HL-60 (cell line): Measurements from ENCODE around the gene NR2E3.

Source experiments
- CTCF ChIP-seq: IDR thresholded peaks from one replicate; pipeline ENCODE4 v1.5.1; 2011; ENCODE audit warnings: low read length, control low read depth, inconsistent platforms; ENCODE audit not compliant: insufficient read depth
- GABPA ChIP-seq: IDR thresholded peaks from 2 replicates; pipeline ENCODE4 v1.6.1; 2012; ENCODE audit warnings: low read depth
- POLR2AphosphoS5 ChIP-seq: IDR thresholded peaks from 2 replicates; pipeline ENCODE4 v1.6.1; 2012; ENCODE audit warnings: low read depth
- TF ChIP-seq, protein P1 (sequence below): IDR thresholded peaks from 2 replicates; pipeline ENCODE4 v1.6.1; 2012; ENCODE audit warnings: low read depth; ENCODE audit not compliant: insufficient replicate concordance

DNA sequence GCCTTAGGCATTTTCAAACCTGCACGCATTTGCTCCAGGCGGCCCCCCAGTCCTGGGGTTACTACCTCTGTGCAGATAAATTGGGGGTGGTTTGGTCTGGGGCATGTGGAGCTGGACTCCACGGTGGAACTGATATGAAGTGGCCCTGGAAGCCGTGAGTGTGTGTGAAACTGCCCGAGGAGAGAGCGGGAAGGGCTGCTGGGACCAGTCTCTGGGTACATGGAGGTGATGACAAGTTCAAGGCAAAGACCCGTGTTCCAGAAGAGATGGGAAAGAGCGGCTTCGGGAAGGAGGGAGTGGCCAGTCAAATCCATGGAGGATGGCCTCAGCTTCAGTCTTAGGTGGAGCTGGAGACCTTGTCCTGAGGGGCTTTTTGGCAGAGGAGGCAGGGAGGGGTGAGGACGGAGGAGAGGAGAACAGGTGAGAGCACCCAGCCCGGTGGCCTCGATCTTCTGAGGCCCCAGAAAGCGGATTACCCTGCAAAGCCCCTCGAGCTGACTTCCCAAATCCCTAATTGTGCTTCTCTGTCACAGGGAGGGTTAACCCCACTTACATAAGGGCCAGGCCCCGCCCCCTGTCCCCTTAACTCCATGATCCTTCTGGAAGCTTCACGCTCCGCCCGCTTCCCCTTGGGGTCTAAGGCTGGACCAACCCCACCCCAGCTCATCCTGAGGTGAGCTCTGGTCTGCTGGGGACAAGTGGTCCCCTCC, 1.9 kb upstream of the NR2E3 start:
- TF ChIP-seq CTCF (no peak), POLR2AphosphoS5 (no peak), GABPA (no peak)
- TF ChIP-seq, protein P1, sequence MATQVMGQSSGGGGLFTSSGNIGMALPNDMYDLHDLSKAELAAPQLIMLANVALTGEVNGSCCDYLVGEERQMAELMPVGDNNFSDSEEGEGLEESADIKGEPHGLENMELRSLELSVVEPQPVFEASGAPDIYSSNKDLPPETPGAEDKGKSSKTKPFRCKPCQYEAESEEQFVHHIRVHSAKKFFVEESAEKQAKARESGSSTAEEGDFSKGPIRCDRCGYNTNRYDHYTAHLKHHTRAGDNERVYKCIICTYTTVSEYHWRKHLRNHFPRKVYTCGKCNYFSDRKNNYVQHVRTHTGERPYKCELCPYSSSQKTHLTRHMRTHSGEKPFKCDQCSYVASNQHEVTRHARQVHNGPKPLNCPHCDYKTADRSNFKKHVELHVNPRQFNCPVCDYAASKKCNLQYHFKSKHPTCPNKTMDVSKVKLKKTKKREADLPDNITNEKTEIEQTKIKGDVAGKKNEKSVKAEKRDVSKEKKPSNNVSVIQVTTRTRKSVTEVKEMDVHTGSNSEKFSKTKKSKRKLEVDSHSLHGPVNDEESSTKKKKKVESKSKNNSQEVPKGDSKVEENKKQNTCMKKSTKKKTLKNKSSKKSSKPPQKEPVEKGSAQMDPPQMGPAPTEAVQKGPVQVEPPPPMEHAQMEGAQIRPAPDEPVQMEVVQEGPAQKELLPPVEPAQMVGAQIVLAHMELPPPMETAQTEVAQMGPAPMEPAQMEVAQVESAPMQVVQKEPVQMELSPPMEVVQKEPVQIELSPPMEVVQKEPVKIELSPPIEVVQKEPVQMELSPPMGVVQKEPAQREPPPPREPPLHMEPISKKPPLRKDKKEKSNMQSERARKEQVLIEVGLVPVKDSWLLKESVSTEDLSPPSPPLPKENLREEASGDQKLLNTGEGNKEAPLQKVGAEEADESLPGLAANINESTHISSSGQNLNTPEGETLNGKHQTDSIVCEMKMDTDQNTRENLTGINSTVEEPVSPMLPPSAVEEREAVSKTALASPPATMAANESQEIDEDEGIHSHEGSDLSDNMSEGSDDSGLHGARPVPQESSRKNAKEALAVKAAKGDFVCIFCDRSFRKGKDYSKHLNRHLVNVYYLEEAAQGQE: no peak
